Gastroesophageal sphincter (tissue), 4 donors: ENCODE measurements around the gene RASIP1. TPM values are rescaled to one million over a fixed set of nuclear protein-coding genes. Genes with fewer than 3 reads are reported as not detected.

Source experiments
- ATAC-seq: fragments of 150-250 bp; one replicate; pipeline ENCODE4 v1.9.1; 2016; ENCODE audit warnings: mild to moderate bottlenecking, moderate library complexity
- H3K27ac ChIP-seq, 4 donors: fragments of 200-600 bp; sonication (generic) in 3 of 4; 1 replicate in 3 of 4; 2 replicates in 1 of 4; pipeline ENCODE4 v1.5.1; 2016 to 2019
- H3K27me3 ChIP-seq: fragments of 200-600 bp; sonication (generic); one replicate; pipeline ENCODE4 v1.5.1; 2019
- H3K36me3 ChIP-seq, 2 donors: fragments of 200-600 bp; sonication (generic); one replicate each; pipeline ENCODE4 v1.5.1; 2019; ENCODE audit warnings: control low read depth in 1 of 2
- H3K4me1 ChIP-seq, 3 donors: fragments of 200-600 bp; sonication (generic); 1 replicate in 2 of 3; 2 replicates in 1 of 3; pipeline ENCODE4 v1.5.1; 2016 to 2019; ENCODE audit warnings: control low read depth in 2 of 3
- H3K4me3 ChIP-seq, 2 donors: fragments of 200-600 bp; sonication (generic); one replicate each; pipeline ENCODE4 v1.5.1; 2019; ENCODE audit warnings: mild to moderate bottlenecking in 1 of 2, moderate library complexity in 1 of 2
- H3K9me3 ChIP-seq, 3 donors: fragments of 200-600 bp; sonication (generic); one replicate each; pipeline ENCODE4 v1.5.1; 2017 to 2019; ENCODE audit warnings: control low read depth in 2 of 3
- EP300 ChIP-seq: sonication (generic); formaldehyde crosslinking; IDR thresholded peaks from one replicate; pipeline ENCODE4 v1.6.1; 2017; ENCODE audit warnings: antibody characterized with exemption, mild to moderate bottlenecking
- POLR2A ChIP-seq, 2 donors: fragments of 450-650 bp; IDR thresholded peaks; one replicate each; pipeline ENCODE4 v1.6.1; 2017; ENCODE audit warnings: antibody characterized with exemption in 2 of 2, mild to moderate bottlenecking in 2 of 2, moderate library complexity in 1 of 2
- POLR2AphosphoS5 ChIP-seq: sonication (generic); formaldehyde crosslinking; IDR thresholded peaks from one replicate; pipeline ENCODE4 v1.6.1; 2017; ENCODE audit warnings: antibody characterized with exemption
- WGBS, 2 donors: methylation state at CpG; one replicate each; pipeline ENCODE4 v1.1.5; 2018; ENCODE audit warnings: low coverage in 1 of 2; 5-methylcytosine and 5-hydroxymethylcytosine counted together
- total RNA-seq, 4 donors: library from RNA; depleted of rRNA; stranded (reverse); fragments of >200 nt; gene quantifications; one replicate each; pipeline ENCODE4 v1.1.0, GENCODE V29; 2016
- TF ChIP-seq, protein P1 (sequence below), 4 experiments: fragments of 200-600 bp in 2 of 4; fragments of 450-650 bp in 2 of 4; sonication (generic) in 1 of 4; IDR thresholded peaks; one replicate each; pipeline ENCODE4 v1.5.1; 2017 to 2019; ENCODE audit warnings: antibody characterized with exemption in 4 of 4, mild to moderate bottlenecking in 2 of 4, moderate library complexity in 2 of 4

The RASIP1 gene
- total RNA-seq, 4 donors from 2014 or later, result 9.8 to 16.4 (median 10.3) TPM

GRCh38 chr19:48726556-48726955 is 13.9 kb downstream of the RASIP1 start:
- peaks cover 0 to 4% of the 10 kb centered on the region in 2 donors for H3K36me3 ChIP-seq
- H3K4me3 ChIP-seq, result no peak overlapping the region
- TF ChIP-seq EP300 (no peak), POLR2AphosphoS5 (no peak), POLR2A (IDR thresholded peaks at IDR 0.05) (no peak)
- TF ChIP-seq, protein P1, sequence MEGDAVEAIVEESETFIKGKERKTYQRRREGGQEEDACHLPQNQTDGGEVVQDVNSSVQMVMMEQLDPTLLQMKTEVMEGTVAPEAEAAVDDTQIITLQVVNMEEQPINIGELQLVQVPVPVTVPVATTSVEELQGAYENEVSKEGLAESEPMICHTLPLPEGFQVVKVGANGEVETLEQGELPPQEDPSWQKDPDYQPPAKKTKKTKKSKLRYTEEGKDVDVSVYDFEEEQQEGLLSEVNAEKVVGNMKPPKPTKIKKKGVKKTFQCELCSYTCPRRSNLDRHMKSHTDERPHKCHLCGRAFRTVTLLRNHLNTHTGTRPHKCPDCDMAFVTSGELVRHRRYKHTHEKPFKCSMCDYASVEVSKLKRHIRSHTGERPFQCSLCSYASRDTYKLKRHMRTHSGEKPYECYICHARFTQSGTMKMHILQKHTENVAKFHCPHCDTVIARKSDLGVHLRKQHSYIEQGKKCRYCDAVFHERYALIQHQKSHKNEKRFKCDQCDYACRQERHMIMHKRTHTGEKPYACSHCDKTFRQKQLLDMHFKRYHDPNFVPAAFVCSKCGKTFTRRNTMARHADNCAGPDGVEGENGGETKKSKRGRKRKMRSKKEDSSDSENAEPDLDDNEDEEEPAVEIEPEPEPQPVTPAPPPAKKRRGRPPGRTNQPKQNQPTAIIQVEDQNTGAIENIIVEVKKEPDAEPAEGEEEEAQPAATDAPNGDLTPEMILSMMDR (IDR thresholded peaks at IDR 0.05), result no peak
- WGBS, 2 donors, result 57 to 72% methylated on average over 1 of the region's 2 CpGs
- peak overlapping the region in 3 of 4 donors; percentile 42 to 73 (median 67) for H3K27ac ChIP-seq
- peak; percentile 2 for ATAC-seq
- no peaks in the 10 kb centered on the region for H3K9me3 ChIP-seq
- H3K27me3 ChIP-seq, result peaks cover 26% of the 10 kb centered on the region
- H3K4me1 ChIP-seq, result peaks cover 0 to 21% (median 6%) of the 10 kb centered on the region in 3 donors

GRCh38 chr19:48724796-48725753 is 15.3 kb downstream of the RASIP1 start:
- Histone ChIP-seq H3K4me1 (peaks cover 0 to 34% (median 11%) of the 10 kb centered on the region in 3 donors), H3K9me3 (no peaks in the 10 kb centered on the region), H3K27me3 (peaks cover 14% of the 10 kb centered on the region), H3K27ac (peak overlapping the region; percentile 32 to 79 (median 70)), H3K36me3 (peaks cover 0 to 11% of the 10 kb centered on the region in 2 donors), H3K4me3 (no peak overlapping the region)
- peak; percentile 11 for ATAC-seq
- WGBS, 2 donors, result 31 to 36% methylated on average over 5 to 10 of the region's 11 CpGs
- TF ChIP-seq POLR2AphosphoS5 (peak; percentile 55), POLR2A (IDR thresholded peaks at IDR 0.05) (no peak)

GRCh38 chr19:48722196-48722708 is 18.2 kb downstream of the RASIP1 start:
- TF ChIP-seq POLR2AphosphoS5, result no peak
- TF ChIP-seq EP300, result no peak
- TF ChIP-seq, protein P1 (IDR thresholded peaks at IDR 0.05), result no peak
- TF ChIP-seq POLR2A (IDR thresholded peaks at IDR 0.05), result no peak
- peaks cover 0 to 6% of the 10 kb centered on the region in 2 donors for H3K36me3 ChIP-seq
- no peak overlapping the region for H3K27ac ChIP-seq
- WGBS, 2 donors, result 75% methylated on average over 5 to 9 of the region's 11 CpGs
- no peaks in the 10 kb centered on the region for H3K9me3 ChIP-seq
- H3K4me3 ChIP-seq, result no peak overlapping the region
- no peak for ATAC-seq
- H3K4me1 ChIP-seq, result peaks cover 0 to 54% (median 22%) of the 10 kb centered on the region in 3 donors
- no peaks in the 10 kb centered on the region for H3K27me3 ChIP-seq

GRCh38 chr19:48720613-48721296 is 19.7 kb downstream of the RASIP1 start:
- H3K4me1 ChIP-seq, result peaks cover 0 to 69% (median 35%) of the 10 kb centered on the region in 3 donors
- H3K36me3 ChIP-seq, result peaks cover 0 to 6% of the 10 kb centered on the region in 2 donors
- H3K27me3 ChIP-seq, result no peaks in the 10 kb centered on the region
- TF ChIP-seq, protein P1 (IDR thresholded peaks at IDR 0.05), result peak in 1 of 4 experiments; percentile 9
- TF ChIP-seq EP300, result no peak
- TF ChIP-seq POLR2AphosphoS5, result peak; percentile 49
- no peak for TF ChIP-seq POLR2A (IDR thresholded peaks at IDR 0.05)
- peak; percentile 96 for ATAC-seq
- no peaks in the 10 kb centered on the region for H3K9me3 ChIP-seq
- H3K4me3 ChIP-seq, result peak overlapping the region; percentile 37 to 63
- peak overlapping the region; percentile 64 to 97 (median 93) for H3K27ac ChIP-seq
- WGBS, 2 donors, result 0% methylated on average over 7 to 9 of the region's 42 CpGs

DNA sequence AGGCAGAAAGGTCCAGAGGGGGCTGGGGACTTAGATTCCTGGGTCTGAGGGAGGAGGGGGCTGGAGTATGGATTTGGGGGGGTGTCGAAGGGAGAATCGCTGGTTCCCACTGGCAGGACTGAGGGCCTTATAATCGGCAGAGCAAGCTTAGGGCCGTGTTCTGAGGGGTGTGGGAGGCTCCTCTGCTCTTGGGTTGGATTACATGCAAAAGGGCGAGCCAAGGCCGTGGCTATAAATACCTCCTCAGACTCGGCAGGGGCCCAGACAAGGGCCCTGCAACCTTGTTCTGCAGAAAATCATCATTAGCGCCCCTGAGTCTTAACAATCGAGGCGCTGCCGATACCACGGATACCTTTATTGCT is 20.2 kb downstream of the RASIP1 start:
- peak; percentile 3 for ATAC-seq
- TF ChIP-seq, protein P1 (IDR thresholded peaks at IDR 0.05), result no peak
- TF ChIP-seq POLR2AphosphoS5 (no peak), EP300 (no peak), POLR2A (IDR thresholded peaks at IDR 0.05) (no peak)
- H3K36me3 ChIP-seq, result peaks cover 0 to 6% of the 10 kb centered on the region in 2 donors
- peak overlapping the region; percentile 37 to 63 for H3K4me3 ChIP-seq
- no peaks in the 10 kb centered on the region for H3K9me3 ChIP-seq
- peaks cover 0 to 74% (median 41%) of the 10 kb centered on the region in 3 donors for H3K4me1 ChIP-seq
- peak overlapping the region; percentile 3 to 97 (median 93) for H3K27ac ChIP-seq
- WGBS, 2 donors, result 18% methylated on average over 6 to 7 of the region's 12 CpGs
- H3K27me3 ChIP-seq, result no peaks in the 10 kb centered on the region
